ENCODE data around the gene UBE2E2.

UBE2E2 gene

GRCh38 chr3:23356169-23356568 lies 153.0 kb downstream of the UBE2E2 start:
- no peaks in the 10 kb centered on the region for H3K4me1 Mint-ChIP-seq (ENCODE audit: low read depth)
- intact Hi-C loops (cut with micrococcal nuclease): no loop called here
- H3K27me3 Mint-ChIP-seq: no peaks in the 10 kb centered on the region
- peaks cover 12% of the 10 kb centered on the region for H3K9me3 Mint-ChIP-seq
- no peak overlapping the region for H3K4me3 Mint-ChIP-seq
- no peak overlapping the region for H3K27ac Mint-ChIP-seq
- no peaks in the 10 kb centered on the region for H3K36me3 Mint-ChIP-seq (ENCODE audit: low read depth)

DNA sequence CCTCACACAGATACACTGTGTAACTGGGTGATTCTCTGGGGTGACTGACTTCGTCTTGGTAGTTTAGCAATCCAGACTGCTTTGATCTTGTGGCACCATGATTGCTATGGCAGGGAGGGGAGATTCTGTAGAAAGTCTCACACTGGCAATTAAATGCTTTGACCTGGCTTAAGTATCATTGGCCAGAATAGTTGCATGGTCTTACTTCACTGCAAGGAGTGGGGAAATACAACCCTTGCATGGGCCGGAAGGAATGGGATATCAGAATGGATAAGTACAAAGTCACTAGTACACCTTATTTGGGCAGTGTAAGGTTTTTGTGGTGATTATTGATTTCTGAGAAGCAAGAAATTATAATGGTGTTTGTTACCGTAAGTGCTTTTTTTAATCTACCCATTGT lies 153.8 kb downstream of the UBE2E2 start:
- H3K9me3 Mint-ChIP-seq: peaks cover 4% of the 10 kb centered on the region
- no peaks in the 10 kb centered on the region for H3K36me3 Mint-ChIP-seq (ENCODE audit: low read depth)
- no peaks in the 10 kb centered on the region for H3K4me1 Mint-ChIP-seq (ENCODE audit: low read depth)
- no peaks in the 10 kb centered on the region for H3K27me3 Mint-ChIP-seq
- H3K4me3 Mint-ChIP-seq: no peak overlapping the region
- intact Hi-C loops (cut with micrococcal nuclease): no loop called here
- no peak overlapping the region for H3K27ac Mint-ChIP-seq

DNA sequence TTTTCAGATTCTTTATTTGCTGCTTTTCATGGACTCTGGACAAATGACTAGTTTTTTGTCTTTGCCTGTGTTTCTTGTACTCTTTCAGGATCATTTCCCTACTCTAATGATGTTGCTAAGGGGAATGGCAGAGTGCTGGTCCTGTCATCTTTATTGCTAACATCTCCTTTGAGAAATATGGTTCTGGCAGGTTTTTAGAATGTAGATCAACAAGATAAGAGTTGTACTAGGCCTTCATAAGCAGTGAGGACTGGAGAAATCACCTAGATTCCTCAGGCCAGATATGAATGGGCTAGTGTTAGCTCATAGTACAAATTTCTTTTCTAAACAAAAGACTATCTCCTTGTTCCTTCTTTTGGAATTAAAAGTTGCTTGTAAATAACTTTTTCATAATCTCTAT lies 156.0 kb downstream of the UBE2E2 start:
- no peak overlapping the region for H3K27ac Mint-ChIP-seq
- peaks cover 12% of the 10 kb centered on the region for H3K9me3 Mint-ChIP-seq
- intact Hi-C loops (cut with micrococcal nuclease): no loop called here
- H3K4me1 Mint-ChIP-seq (ENCODE audit: low read depth): no peaks in the 10 kb centered on the region
- H3K27me3 Mint-ChIP-seq: no peaks in the 10 kb centered on the region
- no peak overlapping the region for H3K4me3 Mint-ChIP-seq
- H3K36me3 Mint-ChIP-seq (ENCODE audit: low read depth): no peaks in the 10 kb centered on the region

- Mint-ChIP-seq H3K9me3 (peaks cover 25% of the 10 kb centered on the region), H3K4me1 (ENCODE audit: low read depth) (peaks cover 6% of the 10 kb centered on the region), H3K36me3 (ENCODE audit: low read depth) (no peaks in the 10 kb centered on the region), H3K4me3 (no peak overlapping the region), H3K27ac (no peak overlapping the region), H3K27me3 (no peaks in the 10 kb centered on the region)
- intact Hi-C loops (cut with micrococcal nuclease): no loop called here
These were observed 161.9 kb downstream of the UBE2E2 start for GRCh38 chr3:23365066-23365465.

- no peak overlapping the region for H3K27ac Mint-ChIP-seq
- no peak overlapping the region for H3K4me3 Mint-ChIP-seq
- peaks cover 16% of the 10 kb centered on the region for H3K9me3 Mint-ChIP-seq
- intact Hi-C loops (cut with micrococcal nuclease): no loop called here
- peaks cover 13% of the 10 kb centered on the region for H3K4me1 Mint-ChIP-seq (ENCODE audit: low read depth)
- H3K27me3 Mint-ChIP-seq: no peaks in the 10 kb centered on the region
- H3K36me3 Mint-ChIP-seq (ENCODE audit: low read depth): no peaks in the 10 kb centered on the region
These were observed 165.6 kb downstream of the UBE2E2 start for GRCh38 chr3:23368731-23369130.

DNA sequence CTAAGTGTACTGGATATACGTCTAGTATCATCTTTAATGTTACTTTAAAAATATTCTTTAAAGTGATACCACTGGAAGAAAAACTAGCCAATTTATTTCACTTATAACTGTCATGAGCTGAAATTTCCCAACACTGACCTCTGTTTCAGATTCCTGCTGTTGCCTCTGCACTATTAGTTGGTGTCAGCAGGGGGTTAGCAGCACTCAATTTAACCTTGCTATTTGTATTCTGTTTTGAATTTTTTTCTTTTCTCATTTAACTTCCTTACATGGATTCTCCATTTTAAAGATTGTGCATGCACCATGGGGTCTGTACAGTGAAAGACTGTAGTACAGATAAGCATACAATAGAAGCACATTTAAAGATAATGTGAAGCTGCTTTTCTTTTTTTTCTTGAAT lies 169.2 kb downstream of the UBE2E2 start:
- no peaks in the 10 kb centered on the region for H3K36me3 Mint-ChIP-seq (ENCODE audit: low read depth)
- H3K27ac Mint-ChIP-seq: no peak overlapping the region
- intact Hi-C loops (cut with micrococcal nuclease): no loop called here
- H3K4me3 Mint-ChIP-seq: no peak overlapping the region
- no peaks in the 10 kb centered on the region for H3K9me3 Mint-ChIP-seq
- no peaks in the 10 kb centered on the region for H3K27me3 Mint-ChIP-seq
- H3K4me1 Mint-ChIP-seq (ENCODE audit: low read depth): peaks cover 12% of the 10 kb centered on the region

DNA sequence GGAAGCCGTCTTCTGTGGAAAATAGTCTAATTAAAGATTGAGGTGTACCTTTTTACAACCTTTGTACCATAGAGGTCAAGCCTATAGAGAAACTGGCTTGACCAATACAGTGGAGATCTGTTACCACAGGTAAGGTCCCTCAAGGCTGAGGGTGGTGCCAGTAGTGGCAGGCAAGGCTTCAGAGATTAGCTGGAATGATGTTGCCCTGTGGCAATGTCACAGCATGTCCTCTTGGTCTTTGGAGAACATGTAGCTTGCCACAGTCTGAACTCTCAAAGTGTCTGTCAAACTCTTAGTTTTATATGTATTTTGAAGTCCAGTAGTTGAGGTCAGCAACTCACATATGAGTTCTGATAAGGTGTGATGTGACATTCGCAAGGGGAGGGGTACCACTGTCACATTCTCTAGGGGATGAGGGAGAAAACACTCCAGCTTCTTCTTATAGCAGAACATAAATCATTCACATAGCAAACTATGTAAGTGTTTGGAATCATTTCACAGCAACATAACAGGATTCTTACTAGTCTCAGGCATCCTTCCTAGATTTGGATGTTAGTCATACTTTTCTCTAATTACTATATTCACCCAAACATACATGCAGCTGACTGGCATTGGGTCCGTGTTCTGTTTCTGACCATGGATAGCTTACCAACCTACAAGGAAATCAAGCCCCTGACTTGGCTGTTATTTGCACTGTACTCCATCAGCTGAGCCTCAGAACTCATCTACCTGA lies 173.6 kb downstream of the UBE2E2 start:
- no peak overlapping the region for H3K27ac Mint-ChIP-seq
- intact Hi-C loops (cut with micrococcal nuclease): no loop called here
- peaks cover 12% of the 10 kb centered on the region for H3K4me1 Mint-ChIP-seq (ENCODE audit: low read depth)
- H3K9me3 Mint-ChIP-seq: no peaks in the 10 kb centered on the region
- no peaks in the 10 kb centered on the region for H3K27me3 Mint-ChIP-seq
- H3K36me3 Mint-ChIP-seq (ENCODE audit: low read depth): no peaks in the 10 kb centered on the region
- no peak overlapping the region for H3K4me3 Mint-ChIP-seq

GRCh38 chr3:23377928-23378672 lies 175.0 kb downstream of the UBE2E2 start:
- Mint-ChIP-seq H3K27me3 (no peaks in the 10 kb centered on the region), H3K4me1 (ENCODE audit: low read depth) (peaks cover 15% of the 10 kb centered on the region), H3K36me3 (ENCODE audit: low read depth) (no peaks in the 10 kb centered on the region), H3K9me3 (no peaks in the 10 kb centered on the region), H3K27ac (no peak overlapping the region), H3K4me3 (no peak overlapping the region)
- intact Hi-C loops (cut with micrococcal nuclease): no loop called here

- Mint-ChIP-seq H3K9me3 (no peaks in the 10 kb centered on the region), H3K27me3 (no peaks in the 10 kb centered on the region), H3K27ac (no peak overlapping the region), H3K4me1 (ENCODE audit: low read depth) (peaks cover 13% of the 10 kb centered on the region), H3K36me3 (ENCODE audit: low read depth) (no peaks in the 10 kb centered on the region), H3K4me3 (no peak overlapping the region)
- intact Hi-C loops (cut with micrococcal nuclease): no loop called here
These were observed 180.7 kb downstream of the UBE2E2 start for GRCh38 chr3:23383875-23384274.

DNA sequence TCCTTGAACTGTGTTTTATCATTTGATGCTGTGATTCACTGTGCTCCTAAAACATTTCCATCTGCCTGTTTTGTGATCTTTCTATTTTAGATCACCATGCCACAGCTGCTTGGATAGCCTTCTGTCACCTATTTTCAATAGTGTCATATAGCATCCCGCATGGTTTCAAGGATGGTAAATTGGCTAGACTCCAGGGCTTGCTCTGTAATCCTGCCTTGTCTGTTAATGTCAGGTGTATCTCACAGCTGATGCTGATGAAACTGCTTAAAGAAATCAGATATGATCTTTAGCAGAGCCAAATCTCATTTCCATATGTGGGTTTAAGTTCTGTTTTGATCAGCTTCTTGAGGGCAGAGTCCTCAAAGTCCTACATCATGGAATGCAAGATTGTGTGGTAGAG lies 182.2 kb downstream of the UBE2E2 start:
- peaks cover 9% of the 10 kb centered on the region for H3K4me1 Mint-ChIP-seq (ENCODE audit: low read depth)
- no peak overlapping the region for H3K27ac Mint-ChIP-seq
- no peaks in the 10 kb centered on the region for H3K9me3 Mint-ChIP-seq

DNA sequence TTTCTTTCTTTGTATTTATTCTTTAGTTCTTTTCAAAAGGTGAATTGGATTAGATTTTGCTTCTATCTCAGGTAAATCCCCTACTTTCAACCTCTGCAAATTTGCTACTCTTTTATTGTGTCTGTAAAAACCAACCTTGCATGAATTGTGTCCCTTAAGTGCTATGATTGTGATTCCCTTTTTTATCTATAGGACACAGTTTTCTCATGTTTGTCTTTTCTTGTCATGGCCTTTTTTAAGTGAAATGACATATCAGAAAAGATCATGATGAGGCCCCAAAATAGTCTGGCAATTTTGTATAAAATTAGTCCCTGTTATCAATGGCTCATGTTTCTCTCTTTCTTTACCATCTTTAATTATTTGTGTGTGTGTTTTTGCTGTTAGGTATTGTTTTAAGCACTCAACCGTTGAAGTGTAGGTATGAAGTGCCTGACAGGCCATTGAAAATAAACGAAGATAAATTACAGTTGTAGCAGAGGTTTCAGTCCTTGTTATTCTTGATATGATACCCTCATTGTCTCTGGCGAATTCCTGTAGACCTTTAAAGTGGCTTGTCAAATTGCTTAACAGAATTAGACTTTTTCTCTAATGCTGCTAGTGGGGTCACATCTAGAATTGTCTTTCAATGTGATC lies 184.3 kb downstream of the UBE2E2 start:
- Mint-ChIP-seq H3K27ac (no peak overlapping the region), H3K36me3 (ENCODE audit: low read depth) (peaks cover 7% of the 10 kb centered on the region), H3K9me3 (no peaks in the 10 kb centered on the region), H3K4me1 (ENCODE audit: low read depth) (peaks cover 15% of the 10 kb centered on the region), H3K4me3 (no peak overlapping the region), H3K27me3 (no peaks in the 10 kb centered on the region)
- intact Hi-C loops (cut with micrococcal nuclease): no loop called here

More for the DNA sequence above, 182.2 kb downstream of the UBE2E2 start:
- intact Hi-C loops (cut with micrococcal nuclease): no loop called here
- Mint-ChIP-seq H3K27me3 (no peaks in the 10 kb centered on the region), H3K4me3 (no peak overlapping the region), H3K36me3 (ENCODE audit: low read depth) (peaks cover 3% of the 10 kb centered on the region)

- Mint-ChIP-seq H3K36me3 (ENCODE audit: low read depth) (peaks cover 7% of the 10 kb centered on the region), H3K9me3 (no peaks in the 10 kb centered on the region), H3K27ac (no peak overlapping the region), H3K27me3 (no peaks in the 10 kb centered on the region), H3K4me3 (no peak overlapping the region), H3K4me1 (ENCODE audit: low read depth) (peaks cover 11% of the 10 kb centered on the region)
- intact Hi-C loops (cut with micrococcal nuclease): no loop called here
These were observed 186.0 kb downstream of the UBE2E2 start for GRCh38 chr3:23389089-23389488.

DNA sequence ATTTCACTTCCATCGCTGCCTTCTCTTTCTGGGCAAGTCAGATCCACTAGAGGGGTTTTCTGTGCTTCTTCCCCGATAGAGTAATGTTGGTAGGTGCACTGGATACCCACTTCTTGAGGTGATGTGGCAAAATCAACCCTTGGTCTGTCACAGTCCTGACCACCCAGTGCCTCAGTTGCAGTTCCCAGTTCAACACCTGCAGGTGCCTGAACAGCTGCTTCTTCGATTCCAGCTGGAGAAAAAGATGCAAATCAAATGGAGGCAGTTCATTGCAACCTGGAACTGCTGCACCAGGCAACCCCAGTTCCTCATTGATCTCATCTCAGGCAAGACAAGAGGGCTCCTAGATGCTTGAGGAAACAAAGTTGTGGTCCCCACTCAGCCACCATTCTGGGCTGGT lies 186.6 kb downstream of the UBE2E2 start:
- H3K36me3 Mint-ChIP-seq (ENCODE audit: low read depth): peaks cover 7% of the 10 kb centered on the region
- H3K4me3 Mint-ChIP-seq: no peak overlapping the region
- intact Hi-C loops (cut with micrococcal nuclease): no loop called here
- H3K4me1 Mint-ChIP-seq (ENCODE audit: low read depth): peaks cover 11% of the 10 kb centered on the region
- no peak overlapping the region for H3K27ac Mint-ChIP-seq
- H3K27me3 Mint-ChIP-seq: no peaks in the 10 kb centered on the region
- H3K9me3 Mint-ChIP-seq: no peaks in the 10 kb centered on the region

DNA sequence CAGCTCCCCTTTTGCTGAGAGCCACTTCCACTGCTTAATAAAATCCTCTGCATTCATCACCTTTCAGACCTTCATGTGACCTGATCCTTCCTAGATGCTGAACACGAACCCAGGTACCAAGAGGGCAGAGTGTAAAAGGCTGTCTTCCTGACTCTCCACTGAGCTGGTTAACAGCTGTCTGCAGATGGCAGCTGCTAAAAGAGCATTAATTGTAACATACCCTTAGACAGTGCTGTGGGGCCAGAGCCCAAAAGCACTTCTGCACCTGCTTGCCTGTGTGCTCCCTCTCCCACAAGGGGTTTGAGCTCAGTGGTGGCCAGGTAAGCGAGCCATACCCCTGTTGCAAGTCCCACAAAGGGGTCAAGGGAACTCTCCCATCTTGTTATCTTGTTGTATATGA lies 187.3 kb downstream of the UBE2E2 start:
- Mint-ChIP-seq H3K36me3 (ENCODE audit: low read depth) (peaks cover 7% of the 10 kb centered on the region), H3K4me3 (no peak overlapping the region), H3K27ac (no peak overlapping the region), H3K27me3 (no peaks in the 10 kb centered on the region), H3K9me3 (no peaks in the 10 kb centered on the region), H3K4me1 (ENCODE audit: low read depth) (peaks cover 11% of the 10 kb centered on the region)
- intact Hi-C loops (cut with micrococcal nuclease): no loop called here
